Parathyroid adenoma (tissue), 2 donors: ENCODE results near the gene MME.

Experiments used
- H2AFZ ChIP-seq: fragments of 300-600 bp; sonication (generic); one replicate; pipeline ENCODE4 v1.7.0; 2017; ENCODE audit warnings: antibody characterized with exemption, mild to moderate bottlenecking
- H3K27ac ChIP-seq: fragments of 300-600 bp; sonication (generic); one replicate; pipeline ENCODE4 v1.7.0; 2017
- H3K27me3 ChIP-seq: fragments of 300-600 bp; sonication (generic); one replicate; pipeline ENCODE4 v1.7.0; 2017; ENCODE audit warnings: low read length; ENCODE audit not compliant: control insufficient read depth, insufficient read depth
- H3K36me3 ChIP-seq: fragments of 300-600 bp; sonication (generic); one replicate; pipeline ENCODE4 v1.7.0; 2017; ENCODE audit warnings: low read length; ENCODE audit not compliant: control insufficient read depth, insufficient read depth
- H3K4me1 ChIP-seq: fragments of 300-600 bp; sonication (generic); one replicate; pipeline ENCODE4 v1.7.0; 2017; ENCODE audit warnings: control low read depth
- H3K4me2 ChIP-seq: fragments of 300-600 bp; sonication (generic); one replicate; pipeline ENCODE4 v1.7.0; 2017; ENCODE audit warnings: low read length
- H3K4me3 ChIP-seq: fragments of 300-600 bp; sonication (generic); one replicate; pipeline ENCODE4 v1.7.0; 2017; ENCODE audit warnings: low read depth, low read length
- H3K79me2 ChIP-seq: fragments of 300-600 bp; sonication (generic); one replicate; pipeline ENCODE4 v1.7.0; 2017; ENCODE audit warnings: control low read depth
- H3K9ac ChIP-seq: fragments of 300-600 bp; sonication (generic); one replicate; pipeline ENCODE4 v1.7.0; 2017; ENCODE audit warnings: mild to moderate bottlenecking
- H3K9me3 ChIP-seq: fragments of 300-600 bp; sonication (generic); one replicate; pipeline ENCODE4 v1.7.0; 2017; ENCODE audit warnings: low read length; ENCODE audit not compliant: control insufficient read depth
- TF ChIP-seq, protein P1 (sequence below): fragments of 300-600 bp; sonication (generic); IDR thresholded peaks from one replicate; pipeline ENCODE4 v1.7.0; 2017; ENCODE audit warnings: antibody characterized with exemption, mild to moderate bottlenecking
- donor health status: primary hyperparathyroidism.

Gene MME

GRCh38 chr3:155037508-155038202 lies 42.5 kb upstream of the MME start:
- Histone ChIP-seq H3K9me3 (no peaks in the 10 kb centered on the region), H2AFZ (no peak overlapping the region), H3K27ac (no peak overlapping the region), H3K9ac (no peak overlapping the region), H3K4me1 (no peaks in the 10 kb centered on the region), H3K4me3 (no peak overlapping the region), H3K79me2 (no peaks in the 10 kb centered on the region), H3K27me3 (no peaks in the 10 kb centered on the region), H3K4me2 (no peak overlapping the region), H3K36me3 (no peaks in the 10 kb centered on the region)
- TF ChIP-seq, protein P1, sequence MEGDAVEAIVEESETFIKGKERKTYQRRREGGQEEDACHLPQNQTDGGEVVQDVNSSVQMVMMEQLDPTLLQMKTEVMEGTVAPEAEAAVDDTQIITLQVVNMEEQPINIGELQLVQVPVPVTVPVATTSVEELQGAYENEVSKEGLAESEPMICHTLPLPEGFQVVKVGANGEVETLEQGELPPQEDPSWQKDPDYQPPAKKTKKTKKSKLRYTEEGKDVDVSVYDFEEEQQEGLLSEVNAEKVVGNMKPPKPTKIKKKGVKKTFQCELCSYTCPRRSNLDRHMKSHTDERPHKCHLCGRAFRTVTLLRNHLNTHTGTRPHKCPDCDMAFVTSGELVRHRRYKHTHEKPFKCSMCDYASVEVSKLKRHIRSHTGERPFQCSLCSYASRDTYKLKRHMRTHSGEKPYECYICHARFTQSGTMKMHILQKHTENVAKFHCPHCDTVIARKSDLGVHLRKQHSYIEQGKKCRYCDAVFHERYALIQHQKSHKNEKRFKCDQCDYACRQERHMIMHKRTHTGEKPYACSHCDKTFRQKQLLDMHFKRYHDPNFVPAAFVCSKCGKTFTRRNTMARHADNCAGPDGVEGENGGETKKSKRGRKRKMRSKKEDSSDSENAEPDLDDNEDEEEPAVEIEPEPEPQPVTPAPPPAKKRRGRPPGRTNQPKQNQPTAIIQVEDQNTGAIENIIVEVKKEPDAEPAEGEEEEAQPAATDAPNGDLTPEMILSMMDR, result no peak

DNA sequence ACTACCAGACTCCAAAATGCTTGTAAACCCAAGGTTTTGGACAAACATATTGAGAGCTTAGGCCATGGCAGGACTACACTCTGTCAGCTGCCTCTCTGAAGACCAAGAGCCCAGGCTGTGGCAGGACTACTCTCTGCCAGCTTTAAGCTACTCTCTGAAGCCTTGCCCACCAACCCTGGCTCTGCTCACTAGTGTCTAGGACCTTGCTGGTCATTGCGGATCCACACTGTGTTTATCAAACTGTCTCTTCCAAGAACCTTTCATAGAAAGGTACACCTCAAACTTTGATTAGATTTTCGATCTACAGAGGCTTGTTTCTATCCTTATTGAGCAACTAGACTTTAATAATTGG lies 41.9 kb upstream of the MME start:
- Histone ChIP-seq H3K79me2 (no peaks in the 10 kb centered on the region), H3K9ac (no peak overlapping the region), H3K4me2 (no peak overlapping the region), H3K27ac (no peak overlapping the region), H3K36me3 (no peaks in the 10 kb centered on the region), H3K9me3 (no peaks in the 10 kb centered on the region), H2AFZ (no peak overlapping the region), H3K27me3 (no peaks in the 10 kb centered on the region), H3K4me1 (no peaks in the 10 kb centered on the region), H3K4me3 (no peak overlapping the region)
- TF ChIP-seq, protein P1, result no peak

DNA sequence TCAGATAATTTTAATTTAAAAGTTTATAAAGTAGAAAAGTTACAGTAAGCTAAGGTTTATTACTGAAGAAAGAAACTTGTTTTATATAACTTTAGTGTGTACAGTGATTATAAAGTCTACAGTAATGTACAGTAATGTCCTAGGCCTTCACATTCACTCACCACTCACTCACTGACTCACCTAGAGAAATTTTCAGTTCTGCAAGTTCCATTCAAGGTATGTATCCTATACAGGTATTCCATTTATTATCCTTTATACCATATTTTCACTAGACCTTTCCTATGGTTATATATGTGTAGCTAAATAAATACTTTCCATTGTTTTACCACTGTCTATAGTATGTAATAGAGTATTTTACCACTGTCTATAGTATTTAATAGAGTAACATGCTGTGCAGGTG lies 33.2 kb upstream of the MME start:
- H2AFZ ChIP-seq, result no peak overlapping the region
- H3K27me3 ChIP-seq, result no peaks in the 10 kb centered on the region
- H3K4me1 ChIP-seq, result no peaks in the 10 kb centered on the region
- H3K4me2 ChIP-seq, result no peak overlapping the region
- no peak overlapping the region for H3K9ac ChIP-seq
- H3K36me3 ChIP-seq, result no peaks in the 10 kb centered on the region
- no peaks in the 10 kb centered on the region for H3K9me3 ChIP-seq
- no peak overlapping the region for H3K4me3 ChIP-seq
- TF ChIP-seq, protein P1, result no peak
- no peaks in the 10 kb centered on the region for H3K79me2 ChIP-seq
- H3K27ac ChIP-seq, result no peak overlapping the region

GRCh38 chr3:155047672-155048071 lies 32.4 kb upstream of the MME start:
- no peak overlapping the region for H2AFZ ChIP-seq
- no peaks in the 10 kb centered on the region for H3K79me2 ChIP-seq
- no peaks in the 10 kb centered on the region for H3K9me3 ChIP-seq
- H3K27me3 ChIP-seq, result no peaks in the 10 kb centered on the region
- TF ChIP-seq, protein P1, result no peak
- no peak overlapping the region for H3K9ac ChIP-seq
- H3K36me3 ChIP-seq, result no peaks in the 10 kb centered on the region
- no peak overlapping the region for H3K4me3 ChIP-seq
- no peak overlapping the region for H3K27ac ChIP-seq
- H3K4me1 ChIP-seq, result no peaks in the 10 kb centered on the region
- no peak overlapping the region for H3K4me2 ChIP-seq

- TF ChIP-seq, protein P1, result no peak
- no peak overlapping the region for H3K27ac ChIP-seq
- no peak overlapping the region for H3K4me3 ChIP-seq
- H2AFZ ChIP-seq, result no peak overlapping the region
- no peak overlapping the region for H3K4me2 ChIP-seq
- no peaks in the 10 kb centered on the region for H3K36me3 ChIP-seq
- no peaks in the 10 kb centered on the region for H3K9me3 ChIP-seq
- no peaks in the 10 kb centered on the region for H3K4me1 ChIP-seq
- no peak overlapping the region for H3K9ac ChIP-seq
- H3K27me3 ChIP-seq, result no peaks in the 10 kb centered on the region
- H3K79me2 ChIP-seq, result no peaks in the 10 kb centered on the region
Measured at GRCh38 chr3:155049959-155050358, 30.2 kb upstream of the MME start.
